DMS53 treated with DMSO at 0.1 percent for 48 hours (cell line): Measurements from ENCODE around the gene TRAPPC5.

Experiments used
- DNase-seq: peaks from one replicate; lab custom pipeline; 2025; ENCODE audit not compliant: unreplicated experiment; lab: John Stamatoyannopoulos, UW

Gene TRAPPC5

DNA sequence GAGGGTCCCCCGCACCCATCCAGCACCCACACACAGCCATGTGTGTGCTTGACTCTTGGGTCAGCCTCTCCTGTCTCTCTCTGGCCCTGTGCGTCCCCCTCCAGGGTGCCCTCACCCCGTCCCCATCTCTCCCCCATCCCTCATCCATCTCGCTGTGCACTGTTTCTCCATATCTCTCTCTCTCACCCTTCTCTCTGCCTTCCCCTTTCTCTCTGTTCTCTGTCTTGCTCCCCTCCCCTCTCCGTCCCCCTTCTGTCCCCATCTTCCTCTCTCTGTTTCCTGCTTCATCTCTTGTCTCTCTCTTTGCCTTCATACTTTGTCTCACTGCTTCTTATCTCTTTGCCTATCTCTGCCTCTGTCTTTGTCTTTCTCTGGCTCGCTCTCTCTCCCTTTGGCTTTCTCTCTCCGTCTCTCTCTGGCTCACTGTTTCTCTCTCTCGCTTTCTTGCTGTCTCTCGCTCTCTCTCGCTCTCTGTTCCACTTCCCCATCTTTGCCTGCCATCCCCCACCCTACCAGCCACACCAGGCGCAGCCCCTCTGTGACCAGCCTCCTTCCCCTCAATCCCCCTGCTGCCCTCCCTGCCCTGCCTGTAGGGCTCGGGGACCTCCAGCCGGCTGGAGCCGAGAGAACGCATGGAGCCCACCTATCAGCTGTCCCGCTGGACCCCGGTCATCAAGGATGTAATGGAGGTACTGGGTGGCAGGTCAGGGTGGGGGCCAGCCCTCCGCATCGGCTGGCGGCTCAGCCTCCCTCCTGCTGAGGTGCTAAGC, 34.8 kb upstream of the TRAPPC5 start:
- DNase-seq: no peak

DNA sequence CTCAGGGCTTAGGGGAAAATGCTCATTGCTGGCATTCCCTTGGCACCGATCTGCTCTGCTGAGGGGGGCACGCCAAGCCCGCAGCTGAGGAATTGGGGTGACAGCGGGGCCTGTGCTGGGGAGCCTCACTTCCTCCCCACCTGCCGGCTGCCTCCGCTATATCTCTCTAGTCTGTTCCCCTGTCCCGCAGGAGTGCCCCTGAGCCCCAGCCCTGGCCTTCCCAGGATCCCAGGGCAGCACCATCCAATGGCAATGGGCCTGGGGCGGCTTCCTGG, 34.3 kb upstream of the TRAPPC5 start:
- no peak for DNase-seq

DNA sequence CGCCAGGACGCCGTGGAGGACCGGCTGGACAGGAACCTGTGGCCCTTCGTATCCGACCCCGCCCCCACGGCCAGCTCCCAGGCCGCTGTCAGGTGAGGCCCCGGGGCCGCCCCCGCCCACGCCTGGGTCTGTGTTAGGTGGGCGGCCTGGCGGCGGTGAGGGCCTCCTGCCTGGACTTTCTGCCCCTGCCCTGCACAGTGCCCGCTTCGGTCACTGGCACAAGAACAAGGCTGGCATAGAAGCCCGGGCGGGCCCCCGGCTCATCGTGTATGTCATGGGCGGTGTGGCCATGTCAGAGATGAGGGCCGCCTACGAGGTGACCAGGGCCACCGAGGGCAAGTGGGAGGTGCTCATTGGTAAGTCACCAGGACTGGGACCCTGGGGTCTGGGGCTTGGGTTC, 33.5 kb upstream of the TRAPPC5 start:
- DNase-seq: no peak

DNA sequence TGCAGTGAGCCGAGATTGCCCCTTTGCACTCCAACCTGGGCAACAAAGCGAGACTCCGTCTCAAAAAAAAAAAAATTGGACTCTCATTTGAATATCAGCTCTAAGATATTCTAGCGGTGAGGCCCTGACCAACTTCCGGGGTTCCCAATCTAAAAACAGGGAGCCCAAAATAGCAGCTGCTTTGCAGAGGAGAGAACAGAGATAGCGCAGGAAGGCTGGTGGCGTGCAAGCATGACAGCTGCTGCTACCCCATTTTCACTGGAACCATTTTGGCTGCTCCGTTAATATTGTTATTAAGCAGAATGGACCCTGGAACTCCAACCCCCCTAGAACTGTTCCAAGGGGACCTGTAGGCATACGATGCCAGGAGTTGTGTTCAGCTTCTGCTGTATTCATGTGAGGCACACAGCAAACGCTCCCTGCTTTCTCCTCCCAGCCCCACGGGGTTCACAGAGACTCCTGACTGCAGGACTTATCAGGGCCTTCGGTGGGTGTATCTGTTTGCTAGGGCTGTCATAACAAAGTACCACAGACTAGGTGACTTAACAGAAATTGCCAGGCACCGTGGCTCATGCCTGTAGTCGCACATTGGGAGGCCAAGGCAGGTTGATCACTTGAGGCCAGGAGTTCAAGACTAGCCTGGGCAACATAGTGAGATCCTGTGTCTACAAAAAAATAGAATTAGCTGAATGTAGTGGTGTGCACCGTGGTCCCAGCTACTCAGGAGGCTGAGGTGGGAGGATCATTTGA, 32.2 kb upstream of the TRAPPC5 start:
- no peak for DNase-seq

DNA sequence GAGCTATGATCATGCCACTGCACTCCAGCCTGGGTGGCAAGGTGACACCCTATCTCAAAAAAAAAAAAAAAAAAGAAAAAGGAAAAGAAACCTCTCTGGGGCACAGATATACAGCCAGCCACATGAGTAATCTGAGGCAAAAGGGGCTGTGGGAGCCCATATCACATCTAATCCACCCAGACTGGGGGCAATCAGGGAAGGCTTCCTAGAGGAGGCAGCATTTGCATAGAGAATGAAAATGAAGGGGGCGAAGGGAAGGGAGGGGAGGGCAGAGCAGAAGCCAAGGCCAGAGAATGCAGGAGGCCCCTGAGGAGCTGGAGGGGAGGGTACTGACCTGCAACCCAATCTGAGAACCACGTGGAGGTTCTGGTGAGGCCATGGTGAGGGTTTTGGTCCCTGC, 30.5 kb upstream of the TRAPPC5 start:
- DNase-seq: no peak

DNA sequence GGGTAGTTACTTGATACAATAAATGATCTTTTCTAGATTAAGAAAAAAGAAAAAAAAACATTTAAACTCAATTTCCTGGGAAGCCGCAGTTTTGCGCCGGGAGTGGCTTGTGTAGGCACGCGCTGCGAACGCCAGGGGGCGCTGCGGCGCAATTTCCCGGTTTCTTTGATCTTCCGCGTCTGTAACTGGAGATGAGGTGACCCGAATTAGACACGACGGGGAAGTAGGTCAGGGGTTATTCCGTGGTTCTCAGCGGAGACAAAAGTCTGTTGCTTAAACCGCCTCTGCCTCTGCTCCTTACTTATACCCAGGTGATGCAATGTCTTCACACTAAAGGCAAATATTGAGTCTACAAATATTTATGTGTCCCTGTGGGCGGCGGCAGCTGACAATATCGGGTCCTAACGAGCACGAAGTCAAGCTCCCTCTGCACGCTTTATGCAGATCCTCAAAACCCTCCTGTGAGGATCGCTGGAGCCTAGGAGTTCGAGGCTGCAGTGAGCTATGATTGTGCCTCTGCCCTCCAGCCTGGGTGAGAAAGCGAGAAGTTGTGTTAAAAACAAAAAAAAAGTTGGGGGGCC, 28.5 kb upstream of the TRAPPC5 start:
- peak; percentile 83 for DNase-seq

DNA sequence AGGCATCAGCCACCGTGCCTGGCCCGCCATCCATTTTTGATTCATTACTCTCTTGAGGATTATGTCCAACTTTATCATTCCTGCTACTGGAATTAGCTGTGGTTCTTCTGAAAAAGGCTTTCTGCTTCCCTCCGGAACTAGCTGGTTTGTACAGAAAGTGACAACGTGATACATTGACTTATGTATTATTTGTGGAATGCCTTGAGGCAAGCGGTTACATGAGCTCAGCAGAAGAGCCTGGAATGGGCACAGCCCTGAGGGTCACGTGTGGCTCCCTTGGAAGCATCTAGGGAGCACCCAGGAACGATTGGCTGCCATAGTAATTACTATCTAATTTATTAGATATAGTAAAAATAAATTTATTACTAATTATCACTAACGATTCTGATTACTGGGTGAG, 26.2 kb upstream of the TRAPPC5 start:
- no peak for DNase-seq

DNA sequence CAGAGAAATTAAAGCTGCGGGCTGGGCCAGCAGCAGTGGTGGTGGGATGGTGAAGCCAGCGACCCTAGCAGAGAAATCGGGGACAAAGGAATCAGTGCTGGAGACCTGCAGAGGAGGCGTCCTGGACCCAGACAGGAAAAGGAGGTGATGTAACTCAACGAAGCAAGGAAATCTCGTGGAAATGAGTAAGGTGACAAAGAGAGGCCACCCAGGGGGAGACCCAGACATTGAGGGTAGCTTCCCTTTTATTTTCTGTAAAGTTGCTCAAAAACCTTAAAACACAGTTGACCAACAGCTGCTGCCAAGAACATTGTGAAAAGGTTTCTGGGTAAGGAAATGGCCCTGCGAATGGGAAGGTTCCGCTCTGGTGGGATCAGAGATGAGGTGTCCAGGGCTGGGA, 25.1 kb upstream of the TRAPPC5 start:
- DNase-seq: no peak

DNA sequence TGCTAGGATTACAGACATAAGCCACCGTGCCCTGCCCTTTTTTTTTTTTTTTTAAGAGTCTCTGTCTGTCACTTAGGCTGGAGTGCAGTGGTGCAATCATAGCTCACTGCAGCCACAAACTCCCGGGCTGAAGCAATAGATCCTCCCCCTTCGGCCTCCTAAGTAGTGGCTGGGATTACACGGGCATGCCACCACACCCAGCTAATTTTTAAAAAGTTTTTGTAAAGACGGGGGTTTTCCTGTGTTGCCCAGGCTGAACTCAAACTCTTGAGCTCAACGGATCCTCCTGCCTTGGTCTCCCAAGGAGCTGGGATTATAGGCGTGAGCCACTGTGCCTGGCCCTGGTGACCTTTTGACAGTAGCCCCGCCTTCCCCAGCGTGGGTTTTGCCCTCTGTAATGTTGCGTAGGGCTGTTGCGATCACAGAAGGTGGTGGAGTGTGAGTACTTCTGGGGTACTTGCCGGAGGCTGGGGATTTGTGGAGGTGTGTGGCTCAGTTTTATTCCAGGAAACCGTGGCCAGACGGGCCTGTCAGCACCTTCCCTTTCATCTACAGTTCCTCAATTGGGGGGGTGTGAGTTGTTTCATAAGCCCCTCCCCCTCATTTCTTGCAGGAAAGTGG, 23.4 kb upstream of the TRAPPC5 start:
- no peak for DNase-seq

DNA sequence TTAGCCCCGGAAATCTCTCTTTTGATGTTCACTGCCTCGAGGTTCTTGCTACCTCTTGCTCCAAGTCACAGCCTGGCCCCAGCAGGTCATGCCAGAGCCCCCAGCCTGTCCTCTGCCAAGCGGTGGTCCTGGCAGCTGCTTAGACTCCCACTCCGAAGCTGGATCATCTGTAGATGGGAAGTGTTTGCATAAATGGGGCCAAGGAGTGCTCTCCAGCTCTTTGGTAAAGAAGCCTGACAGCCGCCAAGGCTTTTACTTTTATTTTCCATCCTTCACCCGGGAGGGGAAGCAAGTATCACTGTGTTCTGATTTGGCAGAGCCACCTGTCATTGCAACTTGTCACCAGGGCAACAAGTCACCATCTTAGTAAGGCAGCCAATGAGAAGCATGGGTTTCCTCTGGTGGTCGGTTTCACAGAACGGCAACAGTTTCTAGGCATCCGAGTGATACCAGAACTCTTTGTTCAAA, 22.4 kb upstream of the TRAPPC5 start:
- no peak for DNase-seq

DNA sequence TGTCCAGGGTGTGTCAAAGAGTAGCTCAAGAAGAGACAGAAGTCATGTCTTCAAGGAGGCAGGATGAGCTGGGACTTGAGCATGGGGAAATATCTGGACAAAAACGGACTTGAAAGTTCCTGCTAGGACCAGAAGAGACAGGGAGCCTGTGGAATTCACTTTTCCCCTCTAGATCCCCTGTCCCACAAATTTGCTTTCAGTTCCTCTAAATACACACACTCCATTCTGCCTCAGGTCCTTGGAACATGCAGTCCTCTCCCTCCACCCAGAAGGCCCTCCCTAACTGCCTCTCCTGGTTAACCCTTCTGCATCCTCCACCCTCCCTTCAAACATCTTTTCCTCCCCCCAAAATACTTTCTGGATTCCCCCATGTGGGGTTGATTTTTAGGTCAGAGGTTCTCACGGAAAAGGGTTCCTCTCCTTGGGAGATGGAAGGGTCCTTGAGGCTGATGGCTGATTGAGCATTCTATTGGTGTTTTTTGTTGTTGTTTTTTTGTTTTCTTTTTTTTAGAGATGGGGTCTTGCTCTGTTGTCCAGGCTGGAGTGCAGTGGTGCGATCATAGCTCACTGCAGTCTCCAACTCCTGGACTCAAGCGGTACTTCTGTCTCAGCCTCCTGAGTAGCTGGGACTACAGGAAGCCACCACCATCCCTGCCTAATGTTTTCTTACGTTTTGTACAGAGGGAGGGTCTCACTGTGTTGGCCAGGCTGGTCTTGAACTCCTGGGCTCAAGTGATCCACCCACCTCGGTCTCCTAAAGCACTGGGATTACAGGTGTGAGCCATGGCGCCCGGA, 18.7 kb upstream of the TRAPPC5 start:
- DNase-seq: no peak

DNA sequence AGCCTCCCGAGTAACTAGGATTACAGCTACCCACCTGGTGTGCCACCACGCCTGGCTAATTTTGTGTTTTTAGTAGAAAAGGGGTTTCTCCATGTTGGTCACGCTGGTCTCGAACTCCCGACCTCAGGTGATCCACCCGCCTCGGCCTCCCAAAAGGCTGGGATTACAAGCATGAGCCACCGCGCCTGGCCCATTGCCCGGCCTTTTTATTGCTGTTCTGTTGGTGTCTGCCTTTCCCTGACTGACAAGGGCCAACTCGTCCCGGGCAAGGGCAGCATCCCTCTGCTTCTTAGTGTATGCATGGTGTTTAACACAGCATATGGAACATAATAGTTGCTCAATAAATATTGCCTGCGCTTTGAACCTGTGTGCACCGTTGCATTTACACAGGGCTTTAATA, 18.0 kb upstream of the TRAPPC5 start:
- DNase-seq: no peak

DNA sequence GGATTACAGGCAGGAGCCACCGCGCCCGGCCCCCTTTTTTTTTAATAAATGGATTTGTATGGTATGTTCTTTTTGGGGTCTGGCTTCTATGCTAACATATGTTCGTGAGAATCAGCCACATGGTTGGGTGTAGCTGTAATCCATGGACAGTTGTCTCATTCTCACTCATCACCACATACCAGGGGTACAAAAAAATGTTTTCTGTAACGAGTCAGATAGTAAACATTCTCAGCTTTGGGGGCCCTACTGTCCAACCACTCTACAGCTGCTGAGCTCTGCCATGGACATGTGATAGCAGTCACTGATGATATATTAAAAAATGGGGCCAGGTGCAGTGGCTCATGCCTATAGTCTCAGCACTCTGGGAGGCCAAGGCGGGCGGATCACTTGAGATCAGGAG, 16.9 kb upstream of the TRAPPC5 start:
- no peak for DNase-seq

DNA sequence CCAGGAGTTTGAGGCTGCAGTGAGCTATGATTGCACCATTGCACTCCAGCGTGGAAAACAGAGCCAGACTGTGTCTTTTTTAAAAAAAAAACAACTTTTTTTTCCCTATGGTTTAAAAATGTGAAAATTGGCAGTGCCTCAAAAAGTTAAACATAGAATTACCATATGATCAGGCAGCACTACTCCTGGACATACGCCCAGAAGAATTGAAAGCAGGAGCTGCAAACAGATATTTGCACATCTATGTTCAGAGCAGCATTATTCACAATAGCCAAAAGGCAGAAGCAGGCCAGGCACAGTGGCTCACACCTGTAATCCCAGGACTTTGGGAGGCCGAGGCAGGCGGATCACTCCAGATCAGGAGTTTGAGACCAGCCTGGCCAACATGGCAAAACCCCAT, 15.6 kb upstream of the TRAPPC5 start:
- no peak for DNase-seq

DNA sequence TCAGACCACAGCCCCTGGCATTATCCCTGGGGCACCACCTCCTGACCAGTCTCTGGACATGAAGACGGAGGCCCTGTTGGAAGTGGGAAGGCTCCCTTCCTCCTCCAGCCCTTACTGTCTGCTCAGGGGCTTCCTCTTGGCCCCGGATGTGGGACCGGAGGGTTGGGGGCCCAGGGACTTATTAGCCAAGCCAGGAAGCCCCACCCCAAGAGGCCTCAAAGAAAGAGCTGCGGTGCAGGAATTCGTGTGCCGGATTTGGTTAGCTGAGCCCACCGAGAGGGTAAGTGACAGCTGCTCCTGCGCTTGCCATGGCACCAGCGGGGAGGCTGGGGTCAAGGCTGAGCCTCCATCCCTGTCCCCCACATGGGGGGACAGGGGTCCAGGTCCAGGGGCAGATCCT, 11.8 kb upstream of the TRAPPC5 start, which contains the start of gene RETN:
RETN (plus strand) TSS at position 208 of the 400 bp plus-strand sequence. CDS start 278 bp downstream, outside the sequence.
- DNase-seq: no peak

DNA sequence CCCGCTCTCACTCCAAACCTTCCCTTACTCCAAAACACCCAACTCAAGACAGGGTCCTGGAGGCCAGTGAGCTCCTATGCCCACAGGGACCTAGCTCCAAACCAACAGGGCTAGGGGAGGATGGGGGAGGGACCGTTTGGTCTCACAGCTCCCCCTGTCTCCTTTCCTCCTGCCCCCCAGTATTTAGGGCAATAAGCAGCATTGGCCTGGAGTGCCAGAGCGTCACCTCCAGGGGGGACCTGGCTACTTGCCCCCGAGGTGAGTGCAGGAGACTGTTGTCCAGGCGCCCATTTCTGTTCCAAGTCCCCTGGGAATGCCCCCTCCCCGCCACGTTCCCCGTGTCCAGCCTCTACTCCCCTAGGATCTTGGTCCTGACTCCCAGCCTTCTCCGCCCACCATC, 11.0 kb upstream of the TRAPPC5 start:
- no peak for DNase-seq

DNA sequence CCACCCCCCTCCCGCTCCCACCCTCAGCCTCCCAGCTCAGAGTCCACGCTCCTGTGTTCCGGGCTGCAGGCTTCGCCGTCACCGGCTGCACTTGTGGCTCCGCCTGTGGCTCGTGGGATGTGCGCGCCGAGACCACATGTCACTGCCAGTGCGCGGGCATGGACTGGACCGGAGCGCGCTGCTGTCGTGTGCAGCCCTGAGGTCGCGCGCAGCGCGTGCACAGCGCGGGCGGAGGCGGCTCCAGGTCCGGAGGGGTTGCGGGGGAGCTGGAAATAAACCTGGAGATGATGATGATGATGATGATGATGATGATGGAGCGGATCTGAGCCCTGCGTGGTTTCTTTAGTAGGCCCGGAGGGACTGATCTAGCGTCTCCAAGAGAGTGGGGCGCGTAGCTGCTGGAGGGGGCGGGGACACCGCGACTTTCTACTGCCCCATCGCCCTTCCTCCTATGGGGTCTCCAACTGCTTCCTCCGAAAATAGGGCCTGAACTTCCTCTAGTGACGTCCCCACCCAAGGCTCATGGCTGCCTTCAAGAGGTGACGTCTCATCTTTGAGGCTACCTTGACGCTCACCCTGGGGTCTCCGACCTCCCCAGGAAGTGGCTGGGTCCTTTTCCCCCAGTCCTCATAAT, 10.4 kb upstream of the TRAPPC5 start:
- DNase-seq: no peak

DNA sequence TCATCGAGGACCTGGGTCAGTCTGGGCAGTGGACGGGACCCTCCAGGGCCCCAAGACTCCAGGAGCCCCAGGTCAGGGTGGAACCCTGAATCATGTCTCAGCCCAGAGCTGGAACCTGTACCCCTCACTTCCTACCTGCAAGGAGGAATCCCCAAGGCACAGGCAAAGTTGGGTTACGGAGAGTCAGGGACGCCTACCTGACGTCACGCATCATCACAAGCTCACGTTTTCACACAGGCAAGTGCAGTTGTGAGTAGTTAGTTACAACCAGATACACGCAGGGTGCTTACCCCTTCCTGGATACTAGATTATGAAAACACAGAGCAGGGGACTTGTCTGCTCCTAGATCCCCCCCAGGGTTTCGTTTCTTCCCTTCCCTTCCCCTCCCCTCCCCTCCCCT, 9.8 kb upstream of the TRAPPC5 start:
- DNase-seq: no peak

DNA sequence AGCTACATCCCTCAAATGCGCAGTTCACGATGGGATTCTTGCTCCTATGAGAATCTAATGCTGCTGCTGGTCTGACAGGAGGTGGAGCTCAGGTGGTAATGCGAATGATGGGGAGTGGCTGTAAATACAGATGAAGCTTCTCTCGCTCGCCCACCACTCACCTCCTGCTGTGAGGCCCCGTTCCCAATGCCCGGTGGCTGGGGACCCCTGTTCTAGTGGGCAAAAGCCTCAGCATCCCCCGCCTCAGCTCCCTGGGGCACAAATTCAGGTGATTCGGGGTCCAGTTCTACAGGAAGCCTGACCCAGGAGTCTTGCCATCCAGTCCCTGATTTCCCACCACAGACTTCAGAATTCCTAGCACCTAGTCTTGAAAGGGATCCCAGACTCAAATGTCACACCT, 8.1 kb upstream of the TRAPPC5 start:
- no peak for DNase-seq
